Testis (tissue), 3 donors: ENCODE measurements around the gene TMED3. TPM values are rescaled to one million over a fixed set of nuclear protein-coding genes. Genes with fewer than 3 reads are reported as not detected.

Experiments
- DNase-seq: peaks from one replicate; pipeline ENCODE4 v3.0.0-alpha.2; 2019
- H3K27ac ChIP-seq, 2 donors: fragments of 200-600 bp; sonication (generic); one replicate each; pipeline ENCODE4 v1.5.1; 2019
- H3K27me3 ChIP-seq: fragments of 200-600 bp; sonication (generic); one replicate; pipeline ENCODE4 v1.5.1; 2019
- H3K36me3 ChIP-seq: fragments of 200-600 bp; sonication (generic); one replicate; pipeline ENCODE4 v1.5.1; 2017; ENCODE audit warnings: low read depth; ENCODE audit errors: missing control alignments
- H3K4me1 ChIP-seq: fragments of 200-600 bp; sonication (generic); one replicate; pipeline ENCODE4 v1.5.1; 2019
- H3K4me3 ChIP-seq, 2 donors: fragments of 200-600 bp; sonication (generic); one replicate each; pipeline ENCODE4 v1.5.1; 2017 to 2019
- H3K9me3 ChIP-seq: fragments of 200-600 bp; sonication (generic); one replicate; pipeline ENCODE4 v1.5.1; 2017
- POLR2A ChIP-seq: fragments of 450-650 bp; IDR thresholded peaks from one replicate; pipeline ENCODE4 v1.6.1; 2017; ENCODE audit warnings: antibody characterized with exemption, mild to moderate bottlenecking, moderate library complexity
- WGBS, 2 donors: methylation state at CpG; one replicate each; pipeline ENCODE4 v1.1.5; 2018; 5-methylcytosine and 5-hydroxymethylcytosine counted together
- intact Hi-C: fragments of 100-400 bp; cut with DNase I; formaldehyde crosslinking; loops from one replicate; pipeline ENCODE4 v1.15.1; 2023; ENCODE audit warnings: low total_unique reads
- polyA plus RNA-seq: library from polyadenylated mRNA; stranded (reverse); fragments of 350-450 nt; fragmentation: Illumina TruSeq; extraction: RNeasy Lipid Tissue Mini Kit (QIAGEN cat#74804); gene quantifications from one replicate; pipeline ENCODE4 v1.2.3, GENCODE V29; 2014; ENCODE audit warnings: low read depth, low replicate concordance; ENCODE audit not compliant: insufficient read depth
- total RNA-seq, 2 donors: library from RNA; depleted of rRNA; stranded (reverse); fragments of >200 nt; gene quantifications; one replicate each; pipeline ENCODE4 v1.2.3, GENCODE V29; 2016
- TF ChIP-seq, protein P1 (sequence below), 3 experiments: fragments of 450-650 bp in 2 of 3; fragments of 200-600 bp in 1 of 3; sonication (generic) in 1 of 3; IDR thresholded peaks; one replicate each; pipeline ENCODE4 v1.5.1; 2016 to 2019; ENCODE audit warnings: antibody characterized with exemption in 3 of 3, mild to moderate bottlenecking in 2 of 3, moderate library complexity in 1 of 3

Gene TMED3
- total and polyA plus RNA-seq, 3 donors from 2014 or later, result 88.6 to 127 (median 94.0) TPM

DNA sequence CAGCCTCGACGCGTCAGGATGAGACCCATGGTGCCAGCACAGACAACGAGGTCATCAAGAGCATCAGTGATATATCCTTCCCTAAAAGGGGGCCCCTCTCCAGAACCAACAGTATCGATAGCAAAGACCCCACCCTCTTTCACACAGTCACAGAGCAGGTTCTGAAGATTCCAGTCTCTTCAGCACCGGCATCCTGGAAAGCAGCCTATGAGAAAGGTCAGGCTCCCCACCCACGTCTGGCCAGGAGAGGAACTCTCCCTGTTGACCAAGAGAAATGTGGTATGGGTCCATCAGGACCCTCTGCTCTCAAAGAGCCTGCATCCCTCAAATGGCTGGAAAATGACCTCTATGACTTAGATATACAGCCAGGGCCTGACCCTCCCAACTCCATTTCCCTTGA is 16.8 kb upstream of the TMED3 start:
- intact Hi-C loops, result no loop called here
- no peak overlapping the region for H3K27ac ChIP-seq
- WGBS, 2 donors, result 47 to 73% methylated on average over 2 to 7 of the region's 7 CpGs
- H3K9me3 ChIP-seq, result no peaks in the 10 kb centered on the region
- H3K4me3 ChIP-seq, result no peak overlapping the region
- H3K4me1 ChIP-seq, result no peaks in the 10 kb centered on the region
- TF ChIP-seq POLR2A, result no peak
- TF ChIP-seq, protein P1, sequence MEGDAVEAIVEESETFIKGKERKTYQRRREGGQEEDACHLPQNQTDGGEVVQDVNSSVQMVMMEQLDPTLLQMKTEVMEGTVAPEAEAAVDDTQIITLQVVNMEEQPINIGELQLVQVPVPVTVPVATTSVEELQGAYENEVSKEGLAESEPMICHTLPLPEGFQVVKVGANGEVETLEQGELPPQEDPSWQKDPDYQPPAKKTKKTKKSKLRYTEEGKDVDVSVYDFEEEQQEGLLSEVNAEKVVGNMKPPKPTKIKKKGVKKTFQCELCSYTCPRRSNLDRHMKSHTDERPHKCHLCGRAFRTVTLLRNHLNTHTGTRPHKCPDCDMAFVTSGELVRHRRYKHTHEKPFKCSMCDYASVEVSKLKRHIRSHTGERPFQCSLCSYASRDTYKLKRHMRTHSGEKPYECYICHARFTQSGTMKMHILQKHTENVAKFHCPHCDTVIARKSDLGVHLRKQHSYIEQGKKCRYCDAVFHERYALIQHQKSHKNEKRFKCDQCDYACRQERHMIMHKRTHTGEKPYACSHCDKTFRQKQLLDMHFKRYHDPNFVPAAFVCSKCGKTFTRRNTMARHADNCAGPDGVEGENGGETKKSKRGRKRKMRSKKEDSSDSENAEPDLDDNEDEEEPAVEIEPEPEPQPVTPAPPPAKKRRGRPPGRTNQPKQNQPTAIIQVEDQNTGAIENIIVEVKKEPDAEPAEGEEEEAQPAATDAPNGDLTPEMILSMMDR (IDR thresholded peaks at IDR 0.05), result no peak
- no peaks in the 10 kb centered on the region for H3K27me3 ChIP-seq
- no peaks in the 10 kb centered on the region for H3K36me3 ChIP-seq
- no peak for DNase-seq

DNA sequence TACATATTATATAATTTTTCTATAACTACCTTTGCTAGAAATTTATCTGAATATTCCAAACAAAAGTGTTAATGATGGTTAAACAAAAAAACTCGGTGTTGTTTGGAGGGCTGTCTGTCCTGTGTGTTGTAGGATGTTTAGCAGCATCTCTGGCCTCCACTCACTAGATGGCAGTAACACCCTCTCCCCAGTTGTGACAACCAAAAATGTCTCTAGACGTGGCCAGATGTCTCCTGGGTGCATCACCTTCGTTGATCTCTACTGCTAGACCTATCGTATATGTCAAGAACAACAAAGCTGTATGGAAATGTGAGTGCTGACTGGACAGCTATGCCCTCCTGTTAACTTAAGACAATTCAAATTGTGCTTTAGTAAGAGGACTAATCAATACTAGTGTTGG is 14.3 kb upstream of the TMED3 start:
- Histone ChIP-seq H3K4me3 (no peak overlapping the region), H3K36me3 (no peaks in the 10 kb centered on the region), H3K4me1 (no peaks in the 10 kb centered on the region), H3K27ac (no peak overlapping the region), H3K27me3 (no peaks in the 10 kb centered on the region), H3K9me3 (no peaks in the 10 kb centered on the region)
- TF ChIP-seq, protein P1 (IDR thresholded peaks at IDR 0.05), result no peak
- TF ChIP-seq POLR2A, result no peak
- DNase-seq, result no peak
- 51 to 64% methylated on average over 3 to 4 of the region's 4 CpGs for WGBS, 2 donors
- intact Hi-C loops, result no loop called here

DNA sequence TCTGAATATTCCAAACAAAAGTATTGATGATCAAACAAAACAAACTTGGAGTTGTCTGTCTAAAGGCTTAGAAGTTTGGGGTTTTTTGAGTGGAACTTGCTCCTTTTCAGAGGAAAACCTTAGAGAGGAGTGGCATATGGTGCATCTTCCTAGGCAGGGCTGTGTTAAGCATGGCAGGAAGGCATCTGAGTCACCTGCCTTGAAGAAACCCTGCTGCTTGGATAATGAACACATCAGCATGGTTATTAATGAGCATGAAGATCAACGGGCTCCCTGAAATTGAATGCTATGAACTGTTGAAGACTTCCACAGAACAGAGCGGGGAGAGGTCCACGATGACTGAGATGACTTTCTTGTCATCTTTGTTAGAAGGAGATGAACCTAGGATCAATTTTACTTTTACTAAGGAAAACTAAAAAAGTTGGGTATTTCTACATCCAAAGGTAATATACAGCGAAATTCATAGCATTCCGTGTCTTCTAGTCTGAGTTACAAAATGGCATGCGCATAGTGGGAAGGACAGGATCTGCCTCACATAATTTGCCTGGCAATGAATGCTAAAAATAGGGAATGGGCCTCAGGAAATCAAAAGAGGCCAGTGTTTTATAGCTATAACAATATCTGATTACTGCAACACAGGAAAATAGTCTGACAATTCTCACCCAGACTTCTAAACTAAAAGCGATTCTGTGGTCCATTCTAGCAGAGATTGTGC is 11.6 kb upstream of the TMED3 start:
- WGBS, 2 donors, result 88 to 92% methylated on average over 7 of the region's 7 CpGs
- intact Hi-C loops, result no loop called here
- Histone ChIP-seq H3K27ac (no peak overlapping the region), H3K9me3 (no peaks in the 10 kb centered on the region), H3K4me1 (no peaks in the 10 kb centered on the region), H3K4me3 (no peak overlapping the region), H3K36me3 (no peaks in the 10 kb centered on the region), H3K27me3 (no peaks in the 10 kb centered on the region)
- DNase-seq, result no peak
- TF ChIP-seq, protein P1 (IDR thresholded peaks at IDR 0.05), result no peak
- no peak for TF ChIP-seq POLR2A

DNA sequence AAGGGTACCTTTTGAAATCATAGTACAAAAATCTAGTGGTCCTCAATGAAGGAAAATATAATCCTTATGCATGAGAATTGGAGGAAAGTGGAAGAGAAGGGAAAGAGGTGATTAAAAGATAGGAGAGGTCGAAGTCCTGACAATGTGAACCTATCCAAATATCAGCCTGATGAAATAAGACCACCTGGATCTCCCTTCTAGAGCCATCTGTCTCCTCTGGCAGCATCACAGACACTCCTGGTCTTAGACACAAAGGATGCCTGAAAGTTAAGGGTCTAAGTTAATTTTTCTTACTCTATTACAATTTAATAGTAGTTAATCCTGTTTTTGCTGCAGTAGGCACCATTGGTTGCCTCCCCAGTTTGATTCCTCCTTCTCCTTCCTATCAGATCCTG is 11.1 kb upstream of the TMED3 start:
- intact Hi-C loops, result no loop called here
- WGBS, 2 donors, result 67 to 80% methylated on average over 1 of the region's 1 CpG
- TF ChIP-seq POLR2A, result no peak
- TF ChIP-seq, protein P1 (IDR thresholded peaks at IDR 0.05), result no peak
- DNase-seq, result no peak
- Histone ChIP-seq H3K36me3 (no peaks in the 10 kb centered on the region), H3K4me3 (no peak overlapping the region), H3K27ac (no peak overlapping the region), H3K4me1 (no peaks in the 10 kb centered on the region), H3K9me3 (no peaks in the 10 kb centered on the region), H3K27me3 (no peaks in the 10 kb centered on the region)

DNA sequence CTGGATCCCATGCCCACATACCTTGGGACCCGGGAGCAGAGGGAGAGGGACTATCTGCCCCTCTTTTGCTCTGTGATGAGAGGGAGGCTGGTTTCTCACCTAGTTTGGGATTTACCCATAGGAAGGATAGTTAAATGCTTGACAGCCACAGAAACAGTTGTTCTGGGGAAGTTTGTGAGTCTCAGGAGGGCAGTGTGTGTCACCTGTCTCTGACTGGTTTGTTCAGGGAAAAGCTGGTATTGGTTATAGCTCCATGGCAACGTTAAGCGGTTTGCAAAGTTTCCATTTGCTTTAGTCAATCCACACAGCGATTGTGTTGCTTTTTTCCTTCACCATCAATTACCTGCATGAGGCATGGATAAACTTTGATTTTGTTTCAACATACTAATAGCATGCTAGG is 3.7 kb upstream of the TMED3 start:
- intact Hi-C loops, result no loop called here
- 53 to 70% methylated on average over 4 of the region's 4 CpGs for WGBS, 2 donors
- no peak for TF ChIP-seq POLR2A
- TF ChIP-seq, protein P1 (IDR thresholded peaks at IDR 0.05), result no peak
- Histone ChIP-seq H3K36me3 (no peaks in the 10 kb centered on the region), H3K27me3 (no peaks in the 10 kb centered on the region), H3K4me1 (peaks cover 6% of the 10 kb centered on the region), H3K27ac (no peak overlapping the region), H3K9me3 (no peaks in the 10 kb centered on the region), H3K4me3 (no peak overlapping the region)
- no peak for DNase-seq
